IMR-90 (cell line): ENCODE data around the gene HECW1. TPM values are rescaled to one million over a fixed set of nuclear protein-coding genes. Genes with fewer than 3 reads are reported as not detected.

ENCODE experiments used
- ATAC-seq: fragments of 200-7000 bp; cut with Tn5 transposase; 2 replicates; pipeline ENCODE4 v1.9.1; 2020; ENCODE audit warnings: low read depth, mild to moderate bottlenecking, moderate library complexity
- BruUV-seq: library from RNA; stranded (reverse); fragments of 400-500 nt; replicated peaks from 2 replicates; lab custom pipeline; 2021; lab: Mats Ljungman, UMichigan
- CTCF ChIA-PET: fragments of 300-600 bp; formaldehyde crosslinking; extraction: SDS; loops from one replicate; lab custom pipeline; 2021; ENCODE audit warnings: antibody characterized with exemption; lab: Yijun Ruan, JAX
- POLR2A ChIA-PET: fragments of 300-600 bp; sonication (Branson Sonifier 250); formaldehyde crosslinking; loops from one replicate; lab custom pipeline; 2022; ENCODE audit warnings: antibody characterized with exemption; ENCODE audit not compliant: unreplicated experiment; lab: Charles Lee
- DNase-seq: peaks from one replicate; pipeline ENCODE4 v3.0.0; 2013
- H2AFZ ChIP-seq: replicated peaks from 2 replicates; pipeline ENCODE3; 2013; ENCODE audit warnings: low read length, mild to moderate bottlenecking; ENCODE audit not compliant: poor library complexity
- H2AK5ac ChIP-seq: 2 replicates; pipeline ENCODE4 v1.6.1; 2013; ENCODE audit warnings: low read depth, low read length, inconsistent platforms
- H2AK9ac ChIP-seq: replicated peaks from 2 replicates; pipeline ENCODE3; 2013; ENCODE audit warnings: mild to moderate bottlenecking, low read depth, low read length, moderate library complexity; ENCODE audit not compliant: poor library complexity
- H2BK120ac ChIP-seq: 2 replicates; pipeline ENCODE4 v1.6.1; 2013; ENCODE audit warnings: low read depth, low read length, inconsistent platforms
- H2BK15ac ChIP-seq: 3 replicates; pipeline ENCODE4 v1.6.1; 2013; ENCODE audit warnings: low read depth, low read length, inconsistent platforms
- H2BK20ac ChIP-seq: 2 replicates; pipeline ENCODE4 v1.6.1; 2013; ENCODE audit warnings: low read depth, mild to moderate bottlenecking, inconsistent platforms, low read length, moderate library complexity
- H2BK5ac ChIP-seq: 2 replicates; pipeline ENCODE4 v1.6.1; 2013; ENCODE audit warnings: mild to moderate bottlenecking, low read depth, low read length, inconsistent platforms; ENCODE audit not compliant: poor library complexity, severe bottlenecking
- H3K14ac ChIP-seq: replicated peaks from 2 replicates; pipeline ENCODE4 v1.6.1; 2013; ENCODE audit warnings: low read depth, low read length, inconsistent platforms
- H3K18ac ChIP-seq: 2 replicates; pipeline ENCODE4 v1.6.1; 2013; ENCODE audit warnings: low read depth, low read length, control low read depth
- H3K23ac ChIP-seq: 2 replicates; pipeline ENCODE4 v1.6.1; 2013; ENCODE audit warnings: low read depth, low read length, inconsistent platforms
- H3K27ac ChIP-seq: 2 replicates; pipeline ENCODE4 v1.5.1; 2013; ENCODE audit warnings: mild to moderate bottlenecking, control low read depth, low read length; ENCODE audit not compliant: insufficient read depth
- H3K27me3 ChIP-seq: 2 replicates; pipeline ENCODE4 v1.6.1; 2013; ENCODE audit warnings: low read length; ENCODE audit not compliant: control insufficient read depth, insufficient read depth
- H3K36me3 ChIP-seq: 2 replicates; pipeline ENCODE4 v1.6.1; 2013; ENCODE audit warnings: low read length, mixed read lengths; ENCODE audit not compliant: control insufficient read depth, insufficient read depth
- H3K4ac ChIP-seq: 2 replicates; pipeline ENCODE4 v1.6.1; 2013; ENCODE audit warnings: low read depth, low read length, inconsistent platforms
- H3K4me1 ChIP-seq: 2 replicates; pipeline ENCODE4 v1.6.1; 2013; ENCODE audit warnings: low read length, mixed read lengths; ENCODE audit not compliant: control insufficient read depth, insufficient read depth
- H3K4me2 ChIP-seq: 2 replicates; pipeline ENCODE4 v1.6.1; 2013; ENCODE audit warnings: low read depth, mild to moderate bottlenecking, control low read depth, low read length, moderate library complexity
- H3K4me3 ChIP-seq: 2 replicates; pipeline ENCODE4 v1.5.1; 2013; ENCODE audit warnings: low read depth, mild to moderate bottlenecking, control low read depth, low read length, moderate library complexity; ENCODE audit not compliant: insufficient read depth
- H3K56ac ChIP-seq: 2 replicates; pipeline ENCODE4 v1.6.1; 2013; ENCODE audit warnings: low read length, inconsistent platforms; ENCODE audit not compliant: insufficient read depth; ENCODE audit errors: extremely low read depth
- H3K79me1 ChIP-seq, 2 experiments: 2 replicates each; pipeline ENCODE4 v1.6.1; 2013; ENCODE audit warnings: low read length in 2 of 2, inconsistent platforms in 1 of 2, low read depth in 1 of 2
- H3K9ac ChIP-seq: 2 replicates; pipeline ENCODE4 v1.6.1; 2013; ENCODE audit warnings: low read depth, low read length, control low read depth
- H3K9me1 ChIP-seq: 2 replicates; pipeline ENCODE4 v1.6.1; 2013; ENCODE audit warnings: low read length, inconsistent platforms; ENCODE audit not compliant: insufficient read depth
- H3K9me3 ChIP-seq: 2 replicates; pipeline ENCODE4 v1.6.1; 2013; ENCODE audit warnings: low read length; ENCODE audit not compliant: control insufficient read depth, insufficient read depth
- H4K20me1 ChIP-seq: 2 replicates; pipeline ENCODE4 v1.6.1; 2013; ENCODE audit warnings: low read length, inconsistent platforms; ENCODE audit not compliant: insufficient read depth
- H4K5ac ChIP-seq: 2 replicates; pipeline ENCODE4 v1.6.1; 2013; ENCODE audit warnings: mild to moderate bottlenecking, low read depth, low read length, control low read depth
- H4K8ac ChIP-seq, 2 experiments: 2 replicates each; pipeline ENCODE4 v1.6.1; 2013; ENCODE audit warnings: low read depth in 2 of 2, low read length in 2 of 2, control low read depth in 1 of 2, inconsistent platforms in 1 of 2
- H4K91ac ChIP-seq: 2 replicates; pipeline ENCODE4 v1.6.1; 2013; ENCODE audit warnings: low read depth, low read length, inconsistent platforms; ENCODE audit not compliant: insufficient read depth
- BHLHE40 ChIP-seq: fragments of 150-350 bp; IDR thresholded peaks from 2 replicates; pipeline ENCODE4 v1.6.1; 2016; ENCODE audit warnings: mild to moderate bottlenecking, low read depth, low read length
- CEBPB ChIP-seq: IDR thresholded peaks from 2 replicates; pipeline ENCODE4 v1.6.1; 2012; ENCODE audit warnings: low read depth, low read length, improper control_type of control experiment
- CHD1 ChIP-seq: IDR thresholded peaks from 2 replicates; pipeline ENCODE4 v1.6.1; 2012; ENCODE audit warnings: low read depth, low read length, improper control_type of control experiment
- CTCF ChIP-seq: conservative IDR thresholded peaks from 2 replicates; pipeline ENCODE4 v1.5.1; 2012; ENCODE audit warnings: mild to moderate bottlenecking, low read depth, low read length, improper control_type of control experiment
- ELK1 ChIP-seq: fragments of 150-350 bp; IDR thresholded peaks from 2 replicates; pipeline ENCODE4 v1.6.1; 2016; ENCODE audit warnings: low read depth, mild to moderate bottlenecking, low read length, moderate library complexity, borderline replicate concordance
- FOS ChIP-seq: fragments of 150-350 bp; IDR thresholded peaks from 2 replicates; pipeline ENCODE4 v1.6.1; 2016; ENCODE audit warnings: low read depth, low read length
- MAFK ChIP-seq: IDR thresholded peaks from 2 replicates; pipeline ENCODE4 v1.6.1; 2012; ENCODE audit warnings: low read depth, low read length, improper control_type of control experiment
- MAZ ChIP-seq: IDR thresholded peaks from 2 replicates; pipeline ENCODE4 v1.6.1; 2012; ENCODE audit warnings: low read depth, mild to moderate bottlenecking, low read length, improper control_type of control experiment, moderate library complexity, borderline replicate concordance
- MXI1 ChIP-seq: IDR thresholded peaks from 2 replicates; pipeline ENCODE4 v1.6.1; 2012; ENCODE audit warnings: low read depth, mild to moderate bottlenecking, low read length, moderate library complexity, borderline replicate concordance
- NFE2L2 ChIP-seq: fragments of 150-350 bp; IDR thresholded peaks from 2 replicates; pipeline ENCODE4 v1.6.1; 2016; ENCODE audit warnings: low read depth, mild to moderate bottlenecking, low read length
- POLR2A ChIP-seq: IDR thresholded peaks from 2 replicates; pipeline ENCODE4 v1.6.1; 2012; ENCODE audit warnings: mild to moderate bottlenecking, low read depth, low read length
- RAD21 ChIP-seq: IDR thresholded peaks from 2 replicates; pipeline ENCODE4 v1.6.1; 2012; ENCODE audit warnings: low read length, improper control_type of control experiment
- RCOR1 ChIP-seq: IDR thresholded peaks from 2 replicates; pipeline ENCODE4 v1.6.1; 2012; ENCODE audit warnings: mild to moderate bottlenecking, low read length, improper control_type of control experiment; ENCODE audit not compliant: insufficient replicate concordance
- SMC3 ChIP-seq: fragments of 150-350 bp; IDR thresholded peaks from 2 replicates; pipeline ENCODE4 v1.6.1; 2016; ENCODE audit warnings: low read depth, mild to moderate bottlenecking, antibody characterized with exemption, low read length, moderate library complexity
- WGBS, 2 experiments: methylation state at CpG; one replicate each; pipeline versions ENCODE4 v1.1.5 to v1.1.7; 2013; ENCODE audit warnings: missing lambda C conversion rate in 2 of 2; ENCODE audit not compliant: insufficient read length in 1 of 2; ENCODE audit errors: extremely low coverage in 2 of 2; 5-methylcytosine and 5-hydroxymethylcytosine counted together
- dilution Hi-C: fragments of 300-500 bp; cut with HindIII; formaldehyde crosslinking; loops from one replicate; pipeline ENCODE4 v1.14.3; 2018; ENCODE audit warnings: low sequenced_read_pairs; ENCODE audit not compliant: unreplicated experiment
- in situ Hi-C: fragments of 300-500 bp; cut with MboI; formaldehyde crosslinking; loops from 3 replicates; pipeline ENCODE4 v1.14.3; 2019; ENCODE audit warnings: low sequenced_read_pairs, inconsistent platforms, mixed read lengths
- intact Hi-C: fragments of 100-400 bp; cut with micrococcal nuclease; formaldehyde crosslinking; loops from 2 replicates; pipeline ENCODE4 v1.10.0; 2022
- polyA plus RNA-seq, 3 experiments: library from polyadenylated mRNA; depleted of rRNA; stranded (reverse); fragments of >200 nt; gene quantifications; 2 replicates each; pipeline ENCODE4 v1.2.3, GENCODE V29; 2012; ENCODE audit warnings: low replicate concordance in 1 of 3
- total RNA-seq: library from RNA; depleted of rRNA; stranded (reverse); fragments of >200 nt; gene quantifications from 2 replicates; pipeline ENCODE4 v1.2.3, GENCODE V29; 2012
- TF ChIP-seq, protein P1 (sequence below): fragments of 150-350 bp; IDR thresholded peaks from 2 replicates; pipeline ENCODE4 v1.6.1; 2017; ENCODE audit warnings: mild to moderate bottlenecking, antibody characterized with exemption, low read length, low read depth

Gene HECW1
- total and polyA plus RNA-seq, 2 of the 4 experiments (the other 2 are of a cell fraction) = 0.56 to 1.3 TPM

DNA sequence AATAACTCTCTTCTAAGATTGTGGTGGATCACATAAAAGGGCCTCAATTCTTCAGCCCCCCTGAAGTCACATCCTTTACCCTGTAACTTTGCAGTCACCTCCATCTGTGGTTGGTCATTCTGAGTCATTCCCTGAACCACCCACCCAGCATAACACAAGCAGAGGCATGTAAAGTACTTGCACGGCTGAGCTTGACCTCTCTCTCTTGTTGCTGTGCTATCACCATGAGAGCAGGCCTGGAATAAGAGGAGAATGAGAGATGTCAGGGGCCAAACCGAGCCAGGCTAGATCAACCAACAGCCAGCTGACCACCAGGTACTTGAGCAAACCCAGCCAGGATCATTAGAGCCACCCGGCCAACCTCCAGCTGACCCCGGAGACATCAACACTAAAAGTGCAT is 457.0 kb downstream of the HECW1 start:
- Histone ChIP-seq H2BK20ac (peak overlapping the region; percentile 6; the same call in 1 of the 2 replicates), H3K27me3 (no peaks in the 10 kb centered on the region), H3K79me1 (no peaks in the 10 kb centered on the region), H4K5ac (no peak overlapping the region; the same call in 1 of the 2 replicates), H3K4me1 (peaks cover 8% of the 10 kb centered on the region), H3K18ac (peak overlapping the region; percentile 79; the same call in 1 of the 2 replicates), H2AFZ (peak overlapping the region; percentile 50), H3K9me3 (no peaks in the 10 kb centered on the region), H4K8ac (peak overlapping the region in 1 of 2 experiments; percentile 45; a peak in 1 of 4 replicates), H3K4ac (peak overlapping the region; percentile 7; the same call in 1 of the 2 replicates), H2BK15ac (peak overlapping the region; percentile 50; the same call in 1 of the 3 replicates), H3K23ac (no peak overlapping the region), H2BK120ac (peak overlapping the region; percentile 36; the same call in 1 of the 2 replicates), H2AK9ac (peak overlapping the region; percentile 31), H3K9ac (no peak overlapping the region), H3K4me3 (no peak overlapping the region), H4K91ac (no peak overlapping the region), H3K4me2 (no peak overlapping the region), H3K36me3 (no peaks in the 10 kb centered on the region), H3K9me1 (peaks cover 2% of the 10 kb centered on the region; the same call in 1 of the 2 replicates), H3K27ac (peak overlapping the region; percentile 32; the same call in 1 of the 2 replicates), H2BK5ac (peak overlapping the region; percentile 37), H3K14ac (peak overlapping the region; percentile 1; the same call in 1 of the 2 replicates), H2AK5ac (peak overlapping the region; percentile 16; the same call in 1 of the 2 replicates), H3K56ac (no peak overlapping the region), H4K20me1 (no peaks in the 10 kb centered on the region)
- intact Hi-C loops = no loop called here
- ATAC-seq (peak; percentile 36), DNase-seq (peak; percentile 84)
- in situ Hi-C loops = no loop called here
- WGBS, 2 experiments = 58% methylated on average over 2 of the region's 4 CpGs; no CpG with 5 or more reads in 1 of the 2 experiments
- no TSS peak for BruUV-seq
- TF ChIP-seq NFE2L2 = no peak
- TF ChIP-seq RAD21 = no peak
- no peak for TF ChIP-seq SMC3
- TF ChIP-seq ELK1 = no peak
- TF ChIP-seq BHLHE40 = peak; percentile 23; the same call in 1 of the 2 replicates
- TF ChIP-seq CEBPB = no peak
- peak; percentile 56 for TF ChIP-seq FOS
- TF ChIP-seq, protein P1, sequence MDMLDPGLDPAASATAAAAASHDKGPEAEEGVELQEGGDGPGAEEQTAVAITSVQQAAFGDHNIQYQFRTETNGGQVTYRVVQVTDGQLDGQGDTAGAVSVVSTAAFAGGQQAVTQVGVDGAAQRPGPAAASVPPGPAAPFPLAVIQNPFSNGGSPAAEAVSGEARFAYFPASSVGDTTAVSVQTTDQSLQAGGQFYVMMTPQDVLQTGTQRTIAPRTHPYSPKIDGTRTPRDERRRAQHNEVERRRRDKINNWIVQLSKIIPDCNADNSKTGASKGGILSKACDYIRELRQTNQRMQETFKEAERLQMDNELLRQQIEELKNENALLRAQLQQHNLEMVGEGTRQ = no peak
- TF ChIP-seq MXI1 = no peak
- TF ChIP-seq MAFK = no peak
- no peak for TF ChIP-seq MAZ
- TF ChIP-seq RCOR1 = no peak
- no peak for TF ChIP-seq CHD1
- TF ChIP-seq CTCF = no peak
- no peak for TF ChIP-seq POLR2A
- CTCF ChIA-PET = interaction anchor here (1.2 to 1.7 kb wide), 2 partner anchors 13 to 131 kb away, joined by 4 to 7 read pairs; partner anchors contain the start of gene STK17A
- POLR2A ChIA-PET = no interaction called here
- dilution Hi-C loops = no loop called here
